ENCODE results near the gene C12orf42. TPM values are rescaled to one million over a fixed set of nuclear protein-coding genes. Genes with fewer than 3 reads are reported as not detected.

The C12orf42 gene
- total RNA-seq, 1 experiment from 2014 or later: not detected

GRCh38 chr12:103475073-103475472, 20.7 kb downstream of the C12orf42 start:
- no TSS peak for BruUV-seq (replicated peaks)
- H3K27me3 Mint-ChIP-seq (ENCODE audit: insufficient read depth, unreplicated experiment): peaks cover 2% of the 10 kb centered on the region

DNA sequence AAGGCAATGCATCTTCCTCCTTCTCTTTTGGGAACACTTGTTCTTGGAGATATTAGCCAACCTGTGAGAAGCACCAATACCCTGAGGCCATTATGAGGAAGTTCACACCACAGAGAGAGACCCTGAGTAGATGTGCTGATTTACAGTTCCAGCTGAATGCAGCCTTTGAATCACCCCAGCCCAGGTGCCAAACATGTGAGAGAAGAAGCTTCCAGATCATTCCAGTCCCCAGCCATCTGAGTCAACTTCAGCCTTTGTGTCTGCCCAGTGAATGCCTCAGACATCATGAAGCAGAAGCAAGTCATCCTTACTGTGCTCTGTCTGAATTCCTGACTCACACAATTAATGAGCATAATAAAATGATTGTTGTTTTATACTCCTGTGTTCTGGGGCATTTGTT, 25.1 kb downstream of the C12orf42 start:
- peaks cover 5% of the 10 kb centered on the region for H3K27me3 Mint-ChIP-seq (ENCODE audit: insufficient read depth, unreplicated experiment)
- CTCF ChIA-PET: no interaction called here
- POLR2A ChIA-PET: no interaction called here

More at GRCh38 chr12:103475073-103475472, 20.7 kb downstream of the C12orf42 start:
- Mint-ChIP-seq H3K9me3 (ENCODE audit: unreplicated experiment) (no peaks in the 10 kb centered on the region), H3K4me1 (ENCODE audit: low read depth, unreplicated experiment) (no peaks in the 10 kb centered on the region), H3K4me3 (ENCODE audit: unreplicated experiment) (no peak overlapping the region), H3K36me3 (ENCODE audit: insufficient read depth, unreplicated experiment) (no peaks in the 10 kb centered on the region), H3K27ac (ENCODE audit: unreplicated experiment) (no peak overlapping the region)
- no peak for TF ChIP-seq CTCF (IDR thresholded peaks at IDR 0.05; ENCODE audit: insufficient read depth in 1 of 2, low read depth in 1 of 2, low read length in 1 of 2, severe bottlenecking in 1 of 2, unreplicated experiment in 1 of 2)
- Histone ChIP-seq H3K27me3 (replicated peaks; ENCODE audit: control insufficient read depth, insufficient read depth, low read length) (no peaks in the 10 kb centered on the region), H3K4me1 (0 out of 2 replicates have a peak, but pooled peaks cover 1% of the 10 kb centered on the region), H3K9me3 (no peaks in the 10 kb centered on the region), H3K36me3 (ENCODE audit: control insufficient read depth, insufficient read depth, low read length) (no peaks in the 10 kb centered on the region), H3K4me3 (ENCODE audit: low read depth, low read length) (no peak overlapping the region)
- intact Hi-C loops (cut with micrococcal nuclease; ENCODE audit: unreplicated experiment): no loop called here
- DNase-seq: no peak
- POLR2A ChIA-PET: no interaction called here
- CTCF ChIA-PET: no interaction called here

GRCh38 chr12:103469719-103470118, 26.0 kb downstream of the C12orf42 start:
- H3K4me1 ChIP-seq: peaks cover 9% of the 10 kb centered on the region; the same call in 1 of the 2 replicates
- H3K9me3 ChIP-seq: 0 out of 2 replicates have a peak, but pooled peaks cover 4% of the 10 kb centered on the region
- Mint-ChIP-seq H3K4me3 (ENCODE audit: unreplicated experiment) (no peak overlapping the region), H3K27me3 (ENCODE audit: insufficient read depth, unreplicated experiment) (peaks cover 5% of the 10 kb centered on the region), H3K36me3 (ENCODE audit: insufficient read depth, unreplicated experiment) (no peaks in the 10 kb centered on the region), H3K4me1 (ENCODE audit: low read depth, unreplicated experiment) (no peaks in the 10 kb centered on the region), H3K27ac (ENCODE audit: unreplicated experiment) (no peak overlapping the region), H3K9me3 (ENCODE audit: unreplicated experiment) (peaks cover 8% of the 10 kb centered on the region)
- no peaks in the 10 kb centered on the region for H3K27me3 ChIP-seq (replicated peaks; ENCODE audit: control insufficient read depth, insufficient read depth, low read length)
- BruUV-seq (replicated peaks): no TSS peak
- H3K4me3 ChIP-seq (ENCODE audit: low read depth, low read length): no peak overlapping the region
- H3K36me3 ChIP-seq (ENCODE audit: control insufficient read depth, insufficient read depth, low read length): no peaks in the 10 kb centered on the region
- DNase-seq: no peak
- POLR2A ChIA-PET: no interaction called here
- intact Hi-C loops (cut with micrococcal nuclease; ENCODE audit: unreplicated experiment): no loop called here
- TF ChIP-seq CTCF (IDR thresholded peaks at IDR 0.05; ENCODE audit: insufficient read depth in 1 of 2, low read depth in 1 of 2, low read length in 1 of 2, severe bottlenecking in 1 of 2, unreplicated experiment in 1 of 2): no peak
- CTCF ChIA-PET: no interaction called here

More for the DNA sequence above, 25.1 kb downstream of the C12orf42 start:
- no peak overlapping the region for H3K4me3 Mint-ChIP-seq (ENCODE audit: unreplicated experiment)
- no peaks in the 10 kb centered on the region for H3K4me1 Mint-ChIP-seq (ENCODE audit: low read depth, unreplicated experiment)
- intact Hi-C loops (cut with micrococcal nuclease; ENCODE audit: unreplicated experiment): no loop called here
- DNase-seq: no peak
- H3K27ac Mint-ChIP-seq (ENCODE audit: unreplicated experiment): no peak overlapping the region
- H3K36me3 ChIP-seq (ENCODE audit: control insufficient read depth, insufficient read depth, low read length): no peaks in the 10 kb centered on the region
- H3K4me1 ChIP-seq: peaks cover 9% of the 10 kb centered on the region; the same call in 1 of the 2 replicates
- no peaks in the 10 kb centered on the region for H3K9me3 Mint-ChIP-seq (ENCODE audit: unreplicated experiment)
- no peaks in the 10 kb centered on the region for H3K9me3 ChIP-seq
- H3K4me3 ChIP-seq (ENCODE audit: low read depth, low read length): no peak overlapping the region
- BruUV-seq (replicated peaks): no TSS peak
- no peaks in the 10 kb centered on the region for H3K36me3 Mint-ChIP-seq (ENCODE audit: insufficient read depth, unreplicated experiment)
- no peak for TF ChIP-seq CTCF (IDR thresholded peaks at IDR 0.05; ENCODE audit: insufficient read depth in 1 of 2, low read depth in 1 of 2, low read length in 1 of 2, severe bottlenecking in 1 of 2, unreplicated experiment in 1 of 2)
- H3K27me3 ChIP-seq (replicated peaks; ENCODE audit: control insufficient read depth, insufficient read depth, low read length): no peaks in the 10 kb centered on the region

Data from Caco-2 (cell line).